Type B pancreatic cell (in vitro differentiated cells): Measurements from ENCODE around the gene INHBB. TPM values are rescaled to one million over a fixed set of nuclear protein-coding genes. Genes with fewer than 3 reads are reported as not detected.
A peak's percentile ranks its signal among the peaks of the same experiment; 100 is the strongest.

Experiments
- DNase-seq: peaks from one replicate; pipeline ENCODE4 v3.0.0; 2021; ENCODE audit warnings: mixed read lengths; ENCODE audit not compliant: unreplicated experiment; ENCODE audit errors: extremely low spot score
- H3K27ac Mint-ChIP-seq: 2 replicates; pipeline ENCODE4 v1.8.0; 2021; ENCODE audit warnings: mild to moderate bottlenecking, mixed read lengths
- H3K27me3 Mint-ChIP-seq: 2 replicates; pipeline ENCODE4 v1.8.0; 2021; ENCODE audit warnings: mixed read lengths
- H3K36me3 Mint-ChIP-seq: 2 replicates; pipeline ENCODE4 v1.8.0; 2021; ENCODE audit warnings: mixed read lengths
- H3K4me1 Mint-ChIP-seq: one replicate; pipeline ENCODE4 v1.8.0; 2021; ENCODE audit warnings: mixed read lengths; ENCODE audit not compliant: unreplicated experiment
- H3K4me3 Mint-ChIP-seq: 2 replicates; pipeline ENCODE4 v1.8.0; 2021; ENCODE audit warnings: mild to moderate bottlenecking, mixed read lengths
- H3K9me3 Mint-ChIP-seq: 2 replicates; pipeline ENCODE4 v1.8.0; 2021; ENCODE audit warnings: mixed read lengths
- total RNA-seq: library from RNA; stranded (reverse); gene quantifications from 2 replicates; pipeline ENCODE4 v1.2.1, GENCODE V29; 2021; ENCODE audit warnings: low replicate concordance
- TF ChIP-seq, protein P1 (sequence below): fragments of 200-600 bp; sonication (generic); conservative IDR thresholded peaks from 2 replicates; pipeline ENCODE4 v1.5.0; 2021; ENCODE audit warnings: antibody characterized with exemption, mild to moderate bottlenecking

Gene INHBB
- total RNA-seq, 1 donor from 2014 or later, result 7.5 TPM

DNA sequence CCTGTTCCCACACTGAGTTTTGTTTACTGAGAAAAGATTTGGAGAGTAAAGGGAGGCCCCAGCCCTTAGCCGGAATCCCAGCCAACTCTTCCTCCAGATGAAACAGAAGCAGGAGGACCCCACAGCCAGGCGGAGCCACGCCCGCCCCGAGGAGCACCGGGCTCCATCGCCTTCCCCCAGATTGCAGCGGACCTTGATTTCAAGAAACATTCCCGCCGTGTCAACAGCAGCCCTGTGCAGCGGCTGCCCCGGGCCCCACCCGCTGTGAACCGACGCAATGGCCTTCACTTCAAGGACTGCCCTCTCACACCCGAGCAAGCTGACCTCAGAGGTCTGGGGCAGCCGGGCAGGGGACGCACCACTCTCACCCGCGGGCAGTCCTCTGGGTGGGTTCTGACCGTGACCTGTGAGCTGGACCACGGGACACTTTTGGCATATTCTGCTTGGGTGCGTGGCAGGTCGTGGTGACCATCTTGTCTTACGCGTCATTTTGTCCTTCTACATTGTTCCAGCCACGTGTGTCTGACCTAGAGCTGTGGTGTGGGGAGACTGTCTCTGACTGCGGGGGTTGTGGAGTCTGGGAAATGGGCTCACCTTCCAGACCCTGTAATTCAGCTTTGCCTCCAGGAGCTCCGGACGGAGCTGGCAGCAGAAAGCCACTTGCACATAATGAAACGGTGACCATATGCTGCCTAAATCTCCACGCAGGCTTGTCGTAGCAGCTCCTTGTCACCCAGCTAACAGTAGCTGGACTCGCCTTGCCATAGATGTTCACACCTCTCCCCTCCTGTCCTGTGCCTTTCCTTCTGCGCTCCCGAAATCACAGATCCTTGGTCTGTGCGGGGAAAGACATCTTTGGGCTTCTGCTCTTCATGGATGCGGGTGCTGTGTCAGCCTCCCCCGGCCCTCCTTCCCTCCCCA lies 32.0 kb upstream of the INHBB start:
- peaks cover 24% of the 10 kb centered on the region for H3K27me3 Mint-ChIP-seq
- no peak for DNase-seq

DNA sequence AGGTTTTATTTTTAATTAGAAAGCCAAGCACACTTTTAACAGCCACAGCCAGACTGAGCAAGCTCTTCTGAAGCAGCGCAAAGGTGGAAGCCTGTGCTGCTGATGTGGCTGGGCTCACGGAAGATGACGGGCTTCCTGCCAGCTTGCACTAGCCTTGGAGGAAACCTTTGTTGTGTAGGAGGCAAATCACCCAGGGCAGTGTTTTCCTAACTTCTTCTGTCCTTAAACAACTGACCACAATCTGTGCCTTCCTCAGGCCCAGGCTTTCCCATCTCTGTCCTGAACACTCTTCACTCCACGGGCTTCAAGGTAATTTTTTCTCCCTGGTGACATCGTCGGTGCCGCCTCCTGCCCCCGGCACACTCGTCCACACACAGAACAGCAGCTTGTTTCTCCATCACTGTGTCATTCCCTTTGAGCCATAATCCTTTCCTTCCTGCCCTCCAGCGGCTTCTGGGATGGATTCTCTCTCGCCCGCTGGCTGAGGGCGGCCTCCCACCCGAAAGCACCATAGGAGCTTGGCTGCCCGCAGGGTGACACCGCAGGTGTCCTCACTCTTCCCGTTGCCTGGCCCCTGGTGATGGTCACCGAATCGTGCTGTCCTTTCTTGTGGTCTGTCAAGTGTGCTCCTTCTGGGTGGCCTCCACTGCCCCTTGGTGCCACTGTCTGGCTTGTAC lies 31.1 kb upstream of the INHBB start:
- Mint-ChIP-seq H3K27me3 (peaks cover 26% of the 10 kb centered on the region), H3K36me3 (no peaks in the 10 kb centered on the region), H3K27ac (peak overlapping the region; percentile 42), H3K9me3 (no peaks in the 10 kb centered on the region), H3K4me1 (peaks cover 15% of the 10 kb centered on the region), H3K4me3 (no peak overlapping the region)
- DNase-seq, result no peak
- TF ChIP-seq, protein P1, sequence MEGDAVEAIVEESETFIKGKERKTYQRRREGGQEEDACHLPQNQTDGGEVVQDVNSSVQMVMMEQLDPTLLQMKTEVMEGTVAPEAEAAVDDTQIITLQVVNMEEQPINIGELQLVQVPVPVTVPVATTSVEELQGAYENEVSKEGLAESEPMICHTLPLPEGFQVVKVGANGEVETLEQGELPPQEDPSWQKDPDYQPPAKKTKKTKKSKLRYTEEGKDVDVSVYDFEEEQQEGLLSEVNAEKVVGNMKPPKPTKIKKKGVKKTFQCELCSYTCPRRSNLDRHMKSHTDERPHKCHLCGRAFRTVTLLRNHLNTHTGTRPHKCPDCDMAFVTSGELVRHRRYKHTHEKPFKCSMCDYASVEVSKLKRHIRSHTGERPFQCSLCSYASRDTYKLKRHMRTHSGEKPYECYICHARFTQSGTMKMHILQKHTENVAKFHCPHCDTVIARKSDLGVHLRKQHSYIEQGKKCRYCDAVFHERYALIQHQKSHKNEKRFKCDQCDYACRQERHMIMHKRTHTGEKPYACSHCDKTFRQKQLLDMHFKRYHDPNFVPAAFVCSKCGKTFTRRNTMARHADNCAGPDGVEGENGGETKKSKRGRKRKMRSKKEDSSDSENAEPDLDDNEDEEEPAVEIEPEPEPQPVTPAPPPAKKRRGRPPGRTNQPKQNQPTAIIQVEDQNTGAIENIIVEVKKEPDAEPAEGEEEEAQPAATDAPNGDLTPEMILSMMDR, result no peak

More for the DNA sequence above, 32.0 kb upstream of the INHBB start:
- H3K4me3 Mint-ChIP-seq, result no peak overlapping the region
- H3K9me3 Mint-ChIP-seq, result no peaks in the 10 kb centered on the region
- H3K27ac Mint-ChIP-seq, result peak overlapping the region; percentile 4
- H3K4me1 Mint-ChIP-seq, result peaks cover 13% of the 10 kb centered on the region
- no peaks in the 10 kb centered on the region for H3K36me3 Mint-ChIP-seq
- TF ChIP-seq, protein P1, result no peak

DNA sequence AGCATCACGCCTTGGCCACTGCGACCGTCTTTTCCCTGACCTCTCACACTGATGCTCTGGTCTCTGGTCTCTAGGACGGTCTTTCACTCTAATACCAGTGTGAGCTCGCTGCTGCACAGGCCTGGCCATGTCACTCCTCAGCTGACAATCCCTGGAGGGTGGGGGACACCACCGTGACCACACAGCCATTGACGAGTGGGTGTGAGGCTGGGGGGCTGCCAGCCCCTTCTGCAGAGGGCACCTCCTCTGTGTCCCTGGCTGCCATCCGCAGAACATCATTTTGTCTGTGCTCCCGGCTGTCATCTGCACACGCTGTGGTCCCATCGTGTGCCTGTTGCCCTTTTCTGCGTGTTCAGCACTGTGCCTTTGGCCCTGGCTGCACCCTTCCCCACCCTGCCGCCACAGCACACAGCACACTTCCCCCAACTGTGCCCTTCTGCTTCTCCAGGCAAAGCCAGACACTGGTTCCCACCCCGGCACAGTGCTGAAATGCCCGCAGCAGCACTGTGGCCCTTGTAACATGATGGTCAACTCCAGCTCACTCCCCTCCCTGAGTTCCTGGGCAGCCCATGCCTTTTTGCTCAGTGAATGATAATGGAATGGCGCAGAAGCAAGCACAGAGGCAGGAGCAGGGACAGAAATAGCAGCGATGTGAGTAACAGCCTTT lies 30.4 kb upstream of the INHBB start:
- Mint-ChIP-seq H3K4me3 (no peak overlapping the region), H3K4me1 (peaks cover 17% of the 10 kb centered on the region), H3K27ac (peak overlapping the region; percentile 42), H3K27me3 (peaks cover 27% of the 10 kb centered on the region), H3K36me3 (no peaks in the 10 kb centered on the region), H3K9me3 (no peaks in the 10 kb centered on the region)
- DNase-seq, result no peak
- TF ChIP-seq, protein P1, result no peak

DNA sequence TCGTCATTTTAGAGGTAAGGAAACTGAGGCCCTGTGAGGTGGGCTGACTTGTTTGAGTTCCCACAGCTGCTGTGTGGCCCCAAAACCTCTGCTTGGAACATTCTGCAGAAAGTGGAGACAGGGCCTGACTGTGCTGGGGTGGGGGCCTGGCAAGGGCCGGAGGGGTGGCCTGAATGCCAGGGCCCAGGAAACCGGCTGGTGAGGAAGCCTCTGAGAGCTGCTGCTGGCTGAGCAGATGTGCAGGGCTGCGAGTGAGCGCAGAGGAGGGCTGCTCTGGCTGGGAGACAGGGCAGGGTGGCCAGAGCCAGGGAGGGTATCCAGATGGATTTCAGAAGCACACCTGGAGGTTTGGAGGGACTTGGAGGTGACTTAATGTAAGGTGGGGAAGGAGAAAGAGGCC lies 29.9 kb upstream of the INHBB start:
- TF ChIP-seq, protein P1, result no peak
- H3K27me3 Mint-ChIP-seq, result peaks cover 29% of the 10 kb centered on the region
- H3K36me3 Mint-ChIP-seq, result no peaks in the 10 kb centered on the region
- no peak for DNase-seq
- no peak overlapping the region for H3K4me3 Mint-ChIP-seq
- no peak overlapping the region for H3K27ac Mint-ChIP-seq
- H3K4me1 Mint-ChIP-seq, result peaks cover 19% of the 10 kb centered on the region
- no peaks in the 10 kb centered on the region for H3K9me3 Mint-ChIP-seq

DNA sequence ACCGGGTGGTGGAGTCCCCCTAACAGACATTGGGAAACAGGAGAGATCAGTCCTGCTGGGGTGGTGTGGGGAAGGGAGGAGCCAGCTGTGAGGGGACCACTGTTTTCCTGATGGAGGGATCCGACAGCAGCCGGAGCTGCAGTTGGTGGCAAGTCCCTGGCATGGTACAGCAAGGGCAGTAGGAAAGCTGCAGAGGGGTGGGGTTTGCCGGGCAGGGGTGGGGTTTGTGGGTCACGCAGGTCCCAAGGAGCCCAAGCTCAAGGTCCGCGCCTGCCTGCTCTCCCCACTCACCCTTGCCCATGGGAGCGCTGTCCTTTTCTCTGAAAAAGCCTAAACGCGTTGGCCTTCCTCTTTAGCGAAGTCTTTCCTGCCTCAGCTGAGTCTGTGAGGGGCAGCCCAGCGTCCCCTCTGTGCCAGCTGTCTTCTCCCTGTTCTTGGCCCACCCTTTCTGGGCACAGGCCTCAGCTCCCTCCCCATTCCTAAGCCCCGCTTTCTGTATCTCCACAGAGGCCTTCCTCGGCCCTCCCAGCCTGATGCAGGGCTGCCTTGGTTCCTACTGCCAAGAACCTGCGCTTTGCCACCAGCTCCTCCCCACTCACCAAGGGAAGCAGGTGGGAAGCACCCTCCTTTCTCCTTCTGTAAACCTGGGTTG lies 29.3 kb upstream of the INHBB start:
- no peaks in the 10 kb centered on the region for H3K36me3 Mint-ChIP-seq
- H3K27ac Mint-ChIP-seq, result no peak overlapping the region
- H3K9me3 Mint-ChIP-seq, result no peaks in the 10 kb centered on the region
- TF ChIP-seq, protein P1, result no peak
- no peak overlapping the region for H3K4me3 Mint-ChIP-seq
- peaks cover 19% of the 10 kb centered on the region for H3K4me1 Mint-ChIP-seq
- no peak for DNase-seq
- peaks cover 29% of the 10 kb centered on the region for H3K27me3 Mint-ChIP-seq
